Type B pancreatic cell (in vitro differentiated cells): ENCODE measurements around the gene LGR6. TPM values are rescaled to one million over a fixed set of nuclear protein-coding genes. Genes with fewer than 3 reads are reported as not detected.
A peak's percentile ranks its signal among the peaks of the same experiment; 100 is the strongest.

Source experiments
- DNase-seq: peaks from one replicate; pipeline ENCODE4 v3.0.0; 2021; ENCODE audit warnings: mixed read lengths; ENCODE audit not compliant: unreplicated experiment; ENCODE audit errors: extremely low spot score
- H3K27ac Mint-ChIP-seq: 2 replicates; pipeline ENCODE4 v1.8.0; 2021; ENCODE audit warnings: mild to moderate bottlenecking, mixed read lengths
- H3K27me3 Mint-ChIP-seq: 2 replicates; pipeline ENCODE4 v1.8.0; 2021; ENCODE audit warnings: mixed read lengths
- H3K36me3 Mint-ChIP-seq: 2 replicates; pipeline ENCODE4 v1.8.0; 2021; ENCODE audit warnings: mixed read lengths
- H3K4me1 Mint-ChIP-seq: one replicate; pipeline ENCODE4 v1.8.0; 2021; ENCODE audit warnings: mixed read lengths; ENCODE audit not compliant: unreplicated experiment
- H3K4me3 Mint-ChIP-seq: 2 replicates; pipeline ENCODE4 v1.8.0; 2021; ENCODE audit warnings: mild to moderate bottlenecking, mixed read lengths
- H3K9me3 Mint-ChIP-seq: 2 replicates; pipeline ENCODE4 v1.8.0; 2021; ENCODE audit warnings: mixed read lengths
- total RNA-seq: library from RNA; stranded (reverse); gene quantifications from 2 replicates; pipeline ENCODE4 v1.2.1, GENCODE V29; 2021; ENCODE audit warnings: low replicate concordance
- TF ChIP-seq, protein P1 (sequence below): fragments of 200-600 bp; sonication (generic); conservative IDR thresholded peaks from 2 replicates; pipeline ENCODE4 v1.5.0; 2021; ENCODE audit warnings: antibody characterized with exemption, mild to moderate bottlenecking

LGR6 gene
- total RNA-seq, 1 donor from 2014 or later, result 2.8 TPM

DNA sequence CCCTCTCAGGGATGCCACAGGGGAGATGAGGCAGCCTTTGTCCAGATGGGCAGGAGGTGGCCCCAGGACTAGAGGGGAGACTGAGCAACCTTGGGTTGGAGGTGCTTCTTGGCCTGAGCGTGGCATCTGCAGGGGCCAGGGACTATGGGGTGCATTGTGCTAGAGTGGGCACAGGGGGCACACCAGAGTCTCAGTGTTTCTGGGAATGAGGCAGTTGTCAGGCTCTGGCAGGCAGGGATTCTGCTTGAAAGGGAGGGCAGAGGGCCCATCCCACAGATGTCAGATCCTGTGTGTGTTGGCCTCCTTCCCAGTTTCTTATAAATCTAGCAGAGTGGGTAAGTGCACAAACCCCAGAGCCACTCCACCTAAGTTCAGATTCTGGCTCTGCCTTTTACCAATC lies 13.7 kb downstream of the LGR6 start:
- Mint-ChIP-seq H3K27me3 (peaks cover 24% of the 10 kb centered on the region), H3K36me3 (no peaks in the 10 kb centered on the region), H3K27ac (no peak overlapping the region), H3K9me3 (no peaks in the 10 kb centered on the region), H3K4me3 (no peak overlapping the region), H3K4me1 (peaks cover 7% of the 10 kb centered on the region)
- TF ChIP-seq, protein P1, sequence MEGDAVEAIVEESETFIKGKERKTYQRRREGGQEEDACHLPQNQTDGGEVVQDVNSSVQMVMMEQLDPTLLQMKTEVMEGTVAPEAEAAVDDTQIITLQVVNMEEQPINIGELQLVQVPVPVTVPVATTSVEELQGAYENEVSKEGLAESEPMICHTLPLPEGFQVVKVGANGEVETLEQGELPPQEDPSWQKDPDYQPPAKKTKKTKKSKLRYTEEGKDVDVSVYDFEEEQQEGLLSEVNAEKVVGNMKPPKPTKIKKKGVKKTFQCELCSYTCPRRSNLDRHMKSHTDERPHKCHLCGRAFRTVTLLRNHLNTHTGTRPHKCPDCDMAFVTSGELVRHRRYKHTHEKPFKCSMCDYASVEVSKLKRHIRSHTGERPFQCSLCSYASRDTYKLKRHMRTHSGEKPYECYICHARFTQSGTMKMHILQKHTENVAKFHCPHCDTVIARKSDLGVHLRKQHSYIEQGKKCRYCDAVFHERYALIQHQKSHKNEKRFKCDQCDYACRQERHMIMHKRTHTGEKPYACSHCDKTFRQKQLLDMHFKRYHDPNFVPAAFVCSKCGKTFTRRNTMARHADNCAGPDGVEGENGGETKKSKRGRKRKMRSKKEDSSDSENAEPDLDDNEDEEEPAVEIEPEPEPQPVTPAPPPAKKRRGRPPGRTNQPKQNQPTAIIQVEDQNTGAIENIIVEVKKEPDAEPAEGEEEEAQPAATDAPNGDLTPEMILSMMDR, result peak; percentile 30
- DNase-seq, result no peak

DNA sequence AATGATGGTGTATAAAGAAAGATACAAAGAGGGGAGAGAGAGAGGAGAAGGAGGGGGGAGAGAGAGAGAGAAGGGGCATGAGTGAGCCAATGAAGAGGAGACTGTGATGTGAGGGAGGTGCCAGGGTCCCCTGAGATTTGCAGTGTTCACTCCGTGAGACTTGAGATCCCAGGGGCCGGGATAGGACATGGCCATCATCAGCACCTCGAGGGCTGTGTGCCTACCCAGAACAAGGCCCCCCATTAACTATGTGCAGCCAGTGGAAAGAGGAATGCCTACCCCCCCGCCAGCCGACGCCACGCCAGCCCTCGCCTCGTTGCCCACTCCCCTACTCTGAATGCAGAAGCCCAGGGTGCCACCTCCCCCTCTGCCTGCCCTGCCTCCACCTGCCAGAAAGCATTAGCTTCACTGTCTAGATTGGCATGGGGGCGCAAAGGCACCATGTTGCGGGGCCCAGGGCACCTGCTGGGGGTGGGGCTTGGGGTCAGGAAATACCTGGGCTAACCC lies 14.8 kb downstream of the LGR6 start:
- DNase-seq, result no peak
- H3K27ac Mint-ChIP-seq, result no peak overlapping the region

DNA sequence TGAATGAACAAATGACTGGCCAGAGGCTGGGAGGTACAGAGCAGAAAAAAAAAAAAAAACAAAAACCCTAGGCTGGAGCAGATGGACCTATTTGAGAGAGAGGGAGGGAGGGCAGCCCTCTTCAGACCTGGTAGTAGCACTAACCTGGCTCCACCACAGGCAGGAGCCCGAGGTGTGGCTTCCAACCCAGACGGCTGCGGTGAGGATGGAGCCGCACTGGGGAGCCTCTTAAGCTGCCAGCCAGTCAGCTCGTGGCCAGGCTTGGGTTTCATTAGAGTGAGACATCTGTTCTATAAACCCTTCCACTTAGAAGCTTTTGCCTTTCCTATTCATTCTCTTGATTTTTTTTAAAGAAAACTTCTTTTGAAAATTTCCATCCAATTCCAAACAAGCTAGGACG lies 16.8 kb downstream of the LGR6 start:
- Mint-ChIP-seq H3K4me3 (no peak overlapping the region), H3K27ac (no peak overlapping the region), H3K4me1 (peaks cover 13% of the 10 kb centered on the region), H3K9me3 (no peaks in the 10 kb centered on the region), H3K36me3 (no peaks in the 10 kb centered on the region), H3K27me3 (peaks cover 52% of the 10 kb centered on the region)
- DNase-seq, result no peak
- TF ChIP-seq, protein P1, result no peak

More for the DNA sequence above, 14.8 kb downstream of the LGR6 start:
- Mint-ChIP-seq H3K4me1 (peaks cover 8% of the 10 kb centered on the region), H3K36me3 (no peaks in the 10 kb centered on the region), H3K27me3 (peaks cover 35% of the 10 kb centered on the region), H3K4me3 (no peak overlapping the region), H3K9me3 (no peaks in the 10 kb centered on the region)
- TF ChIP-seq, protein P1, result no peak

DNA sequence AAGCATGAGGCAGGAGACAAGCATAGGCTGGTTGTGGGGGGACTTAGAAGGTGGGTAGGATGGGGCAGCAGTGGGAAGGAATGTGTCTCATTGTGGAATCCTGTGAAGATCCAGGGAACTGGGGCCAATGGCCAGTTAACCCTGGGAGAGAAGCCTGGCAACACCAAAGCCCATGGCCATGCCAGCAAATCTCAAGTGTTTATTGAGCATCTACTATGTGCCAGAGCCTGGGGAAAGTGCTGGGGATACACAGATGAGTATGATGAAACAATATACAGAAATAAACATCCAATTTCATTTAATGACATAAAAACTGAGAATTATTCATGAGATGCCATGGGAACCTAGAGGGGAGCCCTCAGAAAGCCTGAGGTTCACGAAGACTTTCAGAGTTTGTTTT lies 17.4 kb downstream of the LGR6 start:
- Mint-ChIP-seq H3K9me3 (no peaks in the 10 kb centered on the region), H3K27ac (no peak overlapping the region), H3K4me1 (peaks cover 13% of the 10 kb centered on the region), H3K4me3 (no peak overlapping the region), H3K27me3 (peaks cover 58% of the 10 kb centered on the region), H3K36me3 (no peaks in the 10 kb centered on the region)
- DNase-seq, result no peak
- TF ChIP-seq, protein P1, result no peak

DNA sequence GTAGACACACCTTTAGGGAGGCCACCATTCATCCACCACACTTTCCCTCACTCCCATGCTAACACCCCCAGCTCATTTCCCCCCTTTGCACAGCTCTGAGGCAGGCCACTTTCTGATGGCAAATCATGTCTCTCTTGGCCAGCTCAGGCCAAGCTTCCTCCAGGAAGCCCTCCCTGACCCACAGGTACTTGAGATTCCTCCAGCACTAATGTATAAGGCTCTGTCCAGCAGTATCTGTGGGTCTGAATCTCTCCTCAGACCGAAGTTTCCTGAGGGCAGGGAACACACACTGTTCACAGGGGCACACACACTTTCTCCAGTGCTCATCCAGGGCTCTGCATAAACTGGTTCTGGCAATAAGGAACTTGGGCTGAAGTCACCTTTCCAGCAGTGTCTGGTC lies 19.2 kb downstream of the LGR6 start:
- Mint-ChIP-seq H3K4me3 (no peak overlapping the region), H3K27me3 (peaks cover 74% of the 10 kb centered on the region), H3K27ac (no peak overlapping the region), H3K36me3 (no peaks in the 10 kb centered on the region), H3K4me1 (peaks cover 17% of the 10 kb centered on the region), H3K9me3 (no peaks in the 10 kb centered on the region)
- DNase-seq, result no peak
- TF ChIP-seq, protein P1, result no peak
